SK-N-SH treated with all-trans-retinoic acid at 6 μM for 48 hours (cell line): ENCODE measurements around the gene MUS81.
"Not testable (repeated sequence)": the region's sequence is repeated elsewhere in the genome, so short reads cannot be mapped to it uniquely, and the experiment has no call there.

Experiments used
- ATAC-seq: fragments of 200-7000 bp; cut with Tn5 transposase; 3 replicates; pipeline ENCODE4 v1.9.1; 2020; ENCODE audit warnings: mild to moderate bottlenecking, moderate library complexity
- BACH2 ChIP-seq: fragments of 250-450 bp; sonication (Bioruptor Pico); IDR thresholded peaks from 2 replicates; pipeline ENCODE4 v1.9.0; 2021; ENCODE audit warnings: mild to moderate bottlenecking, borderline replicate concordance
- CREB5 ChIP-seq: fragments of 250-450 bp; sonication (Bioruptor Pico); IDR thresholded peaks from 2 replicates; pipeline ENCODE4 v1.5.1; 2020; ENCODE audit warnings: low read depth, mild to moderate bottlenecking, moderate library complexity
- ESRRG ChIP-seq: fragments of 250-450 bp; sonication (Bioruptor Pico); IDR thresholded peaks from 2 replicates; pipeline ENCODE4 v1.6.1; 2021; ENCODE audit warnings: mild to moderate bottlenecking
- OSR1 ChIP-seq: fragments of 250-450 bp; sonication (Bioruptor Pico); IDR thresholded peaks from 2 replicates; pipeline ENCODE4 v1.8.0; 2022; ENCODE audit warnings: moderate library complexity, mild to moderate bottlenecking, inconsistent platforms
- PATZ1 ChIP-seq: fragments of 250-450 bp; sonication (Bioruptor Pico); IDR thresholded peaks from 2 replicates; pipeline ENCODE4 v1.8.0; 2020; ENCODE audit warnings: mild to moderate bottlenecking, moderate library complexity, borderline replicate concordance
- POU6F1 ChIP-seq: fragments of 250-450 bp; sonication (Bioruptor Pico); IDR thresholded peaks from 2 replicates; pipeline ENCODE4 v1.8.0; 2021; ENCODE audit warnings: low read depth, mild to moderate bottlenecking, moderate library complexity, borderline replicate concordance
- PPARA ChIP-seq: fragments of 250-450 bp; sonication (Bioruptor Pico); IDR thresholded peaks from 2 replicates; pipeline ENCODE4 v1.5.0; 2020; ENCODE audit warnings: mild to moderate bottlenecking, borderline replicate concordance
- TOX ChIP-seq: fragments of 250-450 bp; sonication (Bioruptor Pico); IDR thresholded peaks from 2 replicates; pipeline ENCODE4 v1.8.0; 2021; ENCODE audit warnings: mild to moderate bottlenecking, moderate library complexity, borderline replicate concordance
- ZC3H10 ChIP-seq: fragments of 250-450 bp; sonication (Bioruptor Pico); IDR thresholded peaks from 2 replicates; pipeline ENCODE4 v1.5.1; 2021; ENCODE audit warnings: mild to moderate bottlenecking, moderate library complexity
- ZFP30 ChIP-seq: fragments of 450-650 bp; formaldehyde crosslinking; IDR thresholded peaks from 2 replicates; pipeline ENCODE4 v1.5.0; 2022; ENCODE audit warnings: mild to moderate bottlenecking, moderate library complexity
- ZNF565 ChIP-seq: fragments of 450-650 bp; formaldehyde crosslinking; conservative IDR thresholded peaks from 2 replicates; pipeline ENCODE4 v1.5.0; 2020; ENCODE audit warnings: low read depth, mild to moderate bottlenecking, moderate library complexity
- TF ChIP-seq, protein P1 (sequence below): fragments of 250-450 bp; sonication (Bioruptor Pico); IDR thresholded peaks from 2 replicates; pipeline ENCODE4 v1.5.0; 2020; ENCODE audit warnings: mild to moderate bottlenecking, moderate library complexity
- TF ChIP-seq, protein P2 (sequence below): fragments of 250-450 bp; sonication (Bioruptor Pico); IDR thresholded peaks from 2 replicates; pipeline ENCODE4 v1.5.1; 2021; ENCODE audit warnings: mild to moderate bottlenecking, moderate library complexity

Gene MUS81

DNA sequence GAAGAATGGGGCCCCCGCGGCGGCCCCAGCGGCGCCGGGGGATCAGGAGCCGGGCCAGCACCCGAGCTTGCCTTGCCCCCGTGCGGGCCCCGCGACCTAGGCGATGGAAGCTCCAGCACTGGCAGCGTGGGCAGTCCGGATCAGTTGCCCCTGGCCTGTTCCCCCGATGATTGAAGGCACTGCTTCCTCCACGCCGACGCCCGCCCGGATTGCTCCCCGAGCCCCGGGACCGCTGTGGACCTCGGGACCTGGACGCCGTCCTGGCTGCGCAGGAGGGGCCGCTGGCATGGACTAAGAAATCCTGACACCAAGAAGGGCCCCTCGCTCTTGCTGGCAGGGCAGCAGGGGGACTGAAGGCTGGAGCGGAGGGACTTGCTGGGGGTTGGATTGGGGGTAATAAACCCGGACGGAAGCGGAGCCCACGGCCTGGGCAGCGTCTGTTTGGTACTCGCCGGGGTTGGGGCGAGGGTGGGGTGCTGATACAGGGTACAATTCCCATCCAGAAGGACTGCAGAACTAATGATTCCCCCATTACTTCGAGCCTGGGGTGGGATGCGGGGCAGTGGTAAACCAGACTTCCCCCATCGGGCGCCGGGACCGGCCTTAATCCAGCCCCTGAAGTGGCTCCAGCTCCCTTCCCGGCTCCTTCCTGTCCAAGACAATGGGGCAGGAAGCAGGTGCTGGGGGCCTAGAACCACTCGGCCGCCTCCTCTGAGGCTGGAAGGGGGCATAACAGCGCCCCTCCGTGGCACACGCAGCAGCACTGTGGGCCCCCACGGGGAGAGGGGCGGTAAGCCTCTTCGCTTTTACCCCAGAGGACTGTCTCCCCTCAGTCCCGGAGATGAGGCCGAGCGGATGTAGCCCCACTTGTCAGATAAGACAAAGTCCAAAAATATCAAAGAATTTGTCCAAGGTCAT is 31.2 kb downstream of the MUS81 start (continued):
- TF ChIP-seq, protein P1, sequence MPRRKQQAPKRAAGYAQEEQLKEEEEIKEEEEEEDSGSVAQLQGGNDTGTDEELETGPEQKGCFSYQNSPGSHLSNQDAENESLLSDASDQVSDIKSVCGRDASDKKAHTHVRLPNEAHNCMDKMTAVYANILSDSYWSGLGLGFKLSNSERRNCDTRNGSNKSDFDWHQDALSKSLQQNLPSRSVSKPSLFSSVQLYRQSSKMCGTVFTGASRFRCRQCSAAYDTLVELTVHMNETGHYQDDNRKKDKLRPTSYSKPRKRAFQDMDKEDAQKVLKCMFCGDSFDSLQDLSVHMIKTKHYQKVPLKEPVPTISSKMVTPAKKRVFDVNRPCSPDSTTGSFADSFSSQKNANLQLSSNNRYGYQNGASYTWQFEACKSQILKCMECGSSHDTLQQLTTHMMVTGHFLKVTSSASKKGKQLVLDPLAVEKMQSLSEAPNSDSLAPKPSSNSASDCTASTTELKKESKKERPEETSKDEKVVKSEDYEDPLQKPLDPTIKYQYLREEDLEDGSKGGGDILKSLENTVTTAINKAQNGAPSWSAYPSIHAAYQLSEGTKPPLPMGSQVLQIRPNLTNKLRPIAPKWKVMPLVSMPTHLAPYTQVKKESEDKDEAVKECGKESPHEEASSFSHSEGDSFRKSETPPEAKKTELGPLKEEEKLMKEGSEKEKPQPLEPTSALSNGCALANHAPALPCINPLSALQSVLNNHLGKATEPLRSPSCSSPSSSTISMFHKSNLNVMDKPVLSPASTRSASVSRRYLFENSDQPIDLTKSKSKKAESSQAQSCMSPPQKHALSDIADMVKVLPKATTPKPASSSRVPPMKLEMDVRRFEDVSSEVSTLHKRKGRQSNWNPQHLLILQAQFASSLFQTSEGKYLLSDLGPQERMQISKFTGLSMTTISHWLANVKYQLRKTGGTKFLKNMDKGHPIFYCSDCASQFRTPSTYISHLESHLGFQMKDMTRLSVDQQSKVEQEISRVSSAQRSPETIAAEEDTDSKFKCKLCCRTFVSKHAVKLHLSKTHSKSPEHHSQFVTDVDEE (CRISPR knock-in tag), result no peak

DNA sequence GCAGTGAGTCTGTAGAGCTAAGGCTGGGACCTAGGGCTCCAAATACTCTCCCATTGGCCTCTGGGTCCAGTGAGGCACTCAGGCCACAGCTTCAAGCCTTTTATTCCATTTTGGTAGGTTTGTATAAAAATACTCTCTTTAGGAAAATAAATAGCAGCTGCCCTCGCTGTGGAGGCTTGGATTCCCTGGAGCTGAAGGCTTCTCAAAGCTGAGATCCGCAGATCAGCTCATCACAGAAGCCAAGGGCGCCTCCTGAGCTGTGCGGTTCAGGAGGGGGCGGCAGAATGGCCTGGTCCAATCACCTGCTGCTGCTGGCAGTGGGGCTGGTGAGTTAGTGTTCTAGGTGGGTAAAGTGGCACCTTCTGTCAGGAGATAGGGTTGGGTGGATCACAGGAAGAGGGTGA is 31.9 kb downstream of the MUS81 start:
- not testable (repeated sequence) for ATAC-seq

DNA sequence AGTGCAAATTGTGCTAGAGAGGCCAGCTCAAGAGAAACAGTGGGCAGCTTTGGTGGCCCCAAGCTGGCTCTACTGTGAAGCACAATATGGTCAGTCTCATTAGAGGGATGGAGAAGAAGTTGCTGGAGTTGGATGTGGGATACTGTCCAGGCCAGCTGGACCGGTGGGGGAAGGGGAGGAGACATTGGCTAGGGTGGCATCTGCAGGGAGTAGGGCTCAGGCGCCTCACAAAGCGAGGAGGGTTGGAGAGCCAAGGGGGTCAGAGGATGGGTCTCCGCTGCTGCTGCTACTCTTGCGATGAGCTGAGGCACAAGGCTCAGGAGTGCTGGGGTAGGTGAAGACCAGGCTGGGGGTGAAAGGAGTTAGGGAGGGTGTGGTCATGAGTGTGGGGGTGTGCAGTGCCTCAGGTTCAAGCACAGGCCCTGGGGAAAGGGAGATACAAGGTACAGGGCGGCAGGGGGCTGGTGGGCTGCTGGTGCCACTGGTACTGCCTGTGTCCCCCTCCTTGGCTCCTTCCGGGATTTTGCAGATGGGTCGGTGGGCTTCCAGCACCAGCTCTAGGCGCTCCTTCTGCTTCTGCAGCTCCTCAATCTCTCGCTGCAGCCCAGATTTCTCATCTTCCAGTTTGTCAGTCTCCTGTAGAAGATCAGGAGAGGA is 32.6 kb downstream of the MUS81 start:
- no peak for ATAC-seq

More for the DNA sequence above, 32.6 kb downstream of the MUS81 start:
- TF ChIP-seq CREB5 (CRISPR knock-in tag), result no peak
- TF ChIP-seq, protein P2, sequence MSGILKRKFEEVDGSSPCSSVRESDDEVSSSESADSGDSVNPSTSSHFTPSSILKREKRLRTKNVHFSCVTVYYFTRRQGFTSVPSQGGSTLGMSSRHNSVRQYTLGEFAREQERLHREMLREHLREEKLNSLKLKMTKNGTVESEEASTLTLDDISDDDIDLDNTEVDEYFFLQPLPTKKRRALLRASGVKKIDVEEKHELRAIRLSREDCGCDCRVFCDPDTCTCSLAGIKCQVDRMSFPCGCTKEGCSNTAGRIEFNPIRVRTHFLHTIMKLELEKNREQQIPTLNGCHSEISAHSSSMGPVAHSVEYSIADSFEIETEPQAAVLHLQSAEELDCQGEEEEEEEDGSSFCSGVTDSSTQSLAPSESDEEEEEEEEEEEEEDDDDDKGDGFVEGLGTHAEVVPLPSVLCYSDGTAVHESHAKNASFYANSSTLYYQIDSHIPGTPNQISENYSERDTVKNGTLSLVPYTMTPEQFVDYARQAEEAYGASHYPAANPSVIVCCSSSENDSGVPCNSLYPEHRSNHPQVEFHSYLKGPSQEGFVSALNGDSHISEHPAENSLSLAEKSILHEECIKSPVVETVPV (CRISPR knock-in tag), result no peak
- no peak for TF ChIP-seq ESRRG (CRISPR knock-in tag)
- no peak for TF ChIP-seq ZC3H10
- TF ChIP-seq BACH2 (CRISPR knock-in tag), result no peak
- no peak for TF ChIP-seq TOX (CRISPR knock-in tag)
- no peak for TF ChIP-seq OSR1
- no peak for TF ChIP-seq PATZ1 (CRISPR knock-in tag)
- no peak for TF ChIP-seq PPARA (CRISPR knock-in tag)
- no peak for TF ChIP-seq ZFP30 (CRISPR knock-in tag)
- no peak for TF ChIP-seq ZNF565 (CRISPR knock-in tag)
- TF ChIP-seq POU6F1 (CRISPR knock-in tag), result no peak
